ENCODE measurements around the gene SAFB2.

SAFB2 gene

GRCh38 chr19:5648464-5648863 lies 25.9 kb upstream of the SAFB2 start:
- no peaks in the 10 kb centered on the region for H3K36me3 ChIP-seq (ENCODE audit: control insufficient read depth, insufficient read depth, low read length)

GRCh38 chr19:5646703-5647102 lies 24.1 kb upstream of the SAFB2 start:
- peaks cover 67% of the 10 kb centered on the region for H3K79me2 ChIP-seq
- H3K4me1 ChIP-seq: no peaks in the 10 kb centered on the region
- H3K9me3 ChIP-seq (ENCODE audit: control insufficient read depth, low read length): no peaks in the 10 kb centered on the region
- no peak overlapping the region for H3K27ac ChIP-seq
- H3K36me3 ChIP-seq (ENCODE audit: control insufficient read depth, insufficient read depth, low read length): no peaks in the 10 kb centered on the region
- no peak overlapping the region for H2AFZ ChIP-seq
- H3K4me3 ChIP-seq (ENCODE audit: low read depth, low read length): no peak overlapping the region
- no peak overlapping the region for H3K9ac ChIP-seq
- no peaks in the 10 kb centered on the region for H3K27me3 ChIP-seq (ENCODE audit: control insufficient read depth, insufficient read depth, low read length)
- H3K4me2 ChIP-seq (ENCODE audit: low read length): no peak overlapping the region
- no peak for TF ChIP-seq CTCF (IDR thresholded peaks at IDR 0.05)

More at GRCh38 chr19:5648464-5648863, 25.9 kb upstream of the SAFB2 start:
- Histone ChIP-seq H3K27ac (no peak overlapping the region), H3K79me2 (peaks cover 66% of the 10 kb centered on the region), H3K9me3 (ENCODE audit: control insufficient read depth, low read length) (no peaks in the 10 kb centered on the region), H3K4me1 (no peaks in the 10 kb centered on the region), H3K9ac (no peak overlapping the region), H3K4me3 (ENCODE audit: low read depth, low read length) (no peak overlapping the region), H3K4me2 (ENCODE audit: low read length) (no peak overlapping the region), H3K27me3 (ENCODE audit: control insufficient read depth, insufficient read depth, low read length) (no peaks in the 10 kb centered on the region), H2AFZ (no peak overlapping the region)
- TF ChIP-seq CTCF (IDR thresholded peaks at IDR 0.05): no peak

- no peak overlapping the region for H3K27ac ChIP-seq
These were observed 22.8 kb upstream of the SAFB2 start for GRCh38 chr19:5645409-5645808.

GRCh38 chr19:5644037-5644436 lies 21.5 kb upstream of the SAFB2 start:
- no peak overlapping the region for H3K27ac ChIP-seq
- no peaks in the 10 kb centered on the region for H3K36me3 ChIP-seq (ENCODE audit: control insufficient read depth, insufficient read depth, low read length)
- H3K4me3 ChIP-seq (ENCODE audit: low read depth, low read length): no peak overlapping the region
- peaks cover 3% of the 10 kb centered on the region for H3K4me1 ChIP-seq
- no peak overlapping the region for H3K9ac ChIP-seq
- H3K9me3 ChIP-seq (ENCODE audit: control insufficient read depth, low read length): no peaks in the 10 kb centered on the region
- H3K79me2 ChIP-seq: peaks cover 80% of the 10 kb centered on the region
- no peaks in the 10 kb centered on the region for H3K27me3 ChIP-seq (ENCODE audit: control insufficient read depth, insufficient read depth, low read length)
- TF ChIP-seq CTCF (IDR thresholded peaks at IDR 0.05): no peak
- no peak overlapping the region for H3K4me2 ChIP-seq (ENCODE audit: low read length)
- no peak overlapping the region for H2AFZ ChIP-seq

More at GRCh38 chr19:5645409-5645808, 22.8 kb upstream of the SAFB2 start:
- TF ChIP-seq CTCF (IDR thresholded peaks at IDR 0.05): no peak
- Histone ChIP-seq H3K4me3 (ENCODE audit: low read depth, low read length) (no peak overlapping the region), H3K27me3 (ENCODE audit: control insufficient read depth, insufficient read depth, low read length) (no peaks in the 10 kb centered on the region), H3K9ac (no peak overlapping the region), H3K4me1 (no peaks in the 10 kb centered on the region), H3K9me3 (ENCODE audit: control insufficient read depth, low read length) (no peaks in the 10 kb centered on the region), H3K79me2 (peaks cover 69% of the 10 kb centered on the region), H2AFZ (no peak overlapping the region), H3K36me3 (ENCODE audit: control insufficient read depth, insufficient read depth, low read length) (no peaks in the 10 kb centered on the region), H3K4me2 (ENCODE audit: low read length) (no peak overlapping the region)

- Histone ChIP-seq H3K4me2 (ENCODE audit: low read length) (no peak overlapping the region), H3K9ac (no peak overlapping the region), H3K4me3 (ENCODE audit: low read depth, low read length) (no peak overlapping the region), H3K9me3 (ENCODE audit: control insufficient read depth, low read length) (no peaks in the 10 kb centered on the region), H3K4me1 (peaks cover 3% of the 10 kb centered on the region), H3K27ac (no peak overlapping the region), H2AFZ (no peak overlapping the region), H3K27me3 (ENCODE audit: control insufficient read depth, insufficient read depth, low read length) (no peaks in the 10 kb centered on the region), H3K79me2 (peaks cover 78% of the 10 kb centered on the region), H3K36me3 (ENCODE audit: control insufficient read depth, insufficient read depth, low read length) (no peaks in the 10 kb centered on the region)
- TF ChIP-seq CTCF (IDR thresholded peaks at IDR 0.05): no peak
These were observed 20.5 kb upstream of the SAFB2 start for GRCh38 chr19:5643060-5643459.
